A673 (cell line): ENCODE results near the gene UGT1A1. TPM values are rescaled to one million over a fixed set of nuclear protein-coding genes. Genes with fewer than 3 reads are reported as not detected.
A peak's percentile ranks its signal among the peaks of the same experiment; 100 is the strongest.

ENCODE experiments used
- BruUV-seq: library from RNA; stranded (reverse); fragments of 400-500 nt; replicated peaks from 2 replicates; lab custom pipeline; 2021; lab: Mats Ljungman, UMichigan
- CTCF ChIA-PET: fragments of 300-600 bp; sonication (Branson Sonifier 250); formaldehyde crosslinking; loops from one replicate; lab custom pipeline; 2022; ENCODE audit warnings: antibody characterized with exemption; lab: Charles Lee
- POLR2A ChIA-PET: fragments of 300-600 bp; sonication (Branson Sonifier 250); formaldehyde crosslinking; loops from one replicate; lab custom pipeline; 2022; ENCODE audit warnings: antibody characterized with exemption; ENCODE audit not compliant: low non-redundant PET; lab: Charles Lee
- DNase-seq: peaks from one replicate; pipeline ENCODE4 v3.0.0-alpha.2; 2015; ENCODE audit warnings: low spot score
- H3K27ac ChIP-seq: fragments of 200-600 bp; sonication (generic); 2 replicates; pipeline ENCODE4 v1.5.1; 2016; ENCODE audit warnings: mixed run types, low read depth, mild to moderate bottlenecking, mixed read lengths, antibody characterized with exemption, low read length; ENCODE audit not compliant: poor library complexity, severe bottlenecking
- H3K27me3 ChIP-seq: fragments of 200-600 bp; sonication (generic); replicated peaks from 2 replicates; pipeline ENCODE4 v1.6.1; 2017; ENCODE audit warnings: mixed run types, low read depth, mild to moderate bottlenecking, mixed read lengths, antibody characterized with exemption, low read length; ENCODE audit not compliant: insufficient read depth, poor library complexity
- H3K36me3 ChIP-seq: fragments of 200-600 bp; sonication (generic); 2 replicates; pipeline ENCODE4 v1.6.1; 2016; ENCODE audit warnings: mixed run types, mild to moderate bottlenecking, mixed read lengths, antibody characterized with exemption, low read length; ENCODE audit not compliant: insufficient read depth, poor library complexity, severe bottlenecking
- H3K4me1 ChIP-seq: fragments of 200-600 bp; sonication (generic); 2 replicates; pipeline ENCODE4 v1.6.1; 2017; ENCODE audit warnings: mixed run types, mild to moderate bottlenecking, mixed read lengths, antibody characterized with exemption, low read length; ENCODE audit not compliant: insufficient read depth, poor library complexity, severe bottlenecking
- H3K4me3 ChIP-seq: fragments of 200-600 bp; sonication (generic); 2 replicates; pipeline ENCODE4 v1.5.1; 2016; ENCODE audit warnings: low read depth, mixed run types, mild to moderate bottlenecking, mixed read lengths, low read length; ENCODE audit not compliant: poor library complexity, severe bottlenecking
- H3K9me3 ChIP-seq: fragments of 200-600 bp; sonication (generic); 2 replicates; pipeline ENCODE4 v1.6.1; 2016; ENCODE audit warnings: mixed run types, low read depth, mild to moderate bottlenecking, mixed read lengths, antibody characterized with exemption, low read length; ENCODE audit not compliant: poor library complexity, severe bottlenecking
- EZH2 ChIP-seq: fragments of 200-600 bp; sonication (generic); IDR thresholded peaks from 2 replicates; pipeline ENCODE4 v1.6.1; 2017; ENCODE audit warnings: borderline replicate concordance, low read depth, mild to moderate bottlenecking, mixed read lengths, antibody characterized with exemption, low read length; ENCODE audit not compliant: poor library complexity, severe bottlenecking
- intact Hi-C: fragments of 100-400 bp; cut with micrococcal nuclease; formaldehyde crosslinking; loops from one replicate; pipeline ENCODE4 v1.10.0; 2022; ENCODE audit not compliant: unreplicated experiment
- total RNA-seq: library from RNA; stranded (reverse); gene quantifications from 2 replicates; pipeline ENCODE4 v1.2.3, GENCODE V29; 2021
- TF ChIP-seq, protein P1 (sequence below): fragments of 300-800, 200-600 bp; sonication (generic); conservative IDR thresholded peaks from 2 replicates; pipeline ENCODE4 v1.5.1; 2017; ENCODE audit warnings: low read depth, mild to moderate bottlenecking, antibody characterized with exemption, low read length, moderate library complexity, mixed read lengths

The UGT1A1 gene
- total RNA-seq, 1 experiment from 2014 or later, result not detected

GRCh38 chr2:233758849-233759248, 1.2 kb upstream of the UGT1A1 start:
- CTCF ChIA-PET, result no interaction called here
- POLR2A ChIA-PET, result no interaction called here
- no TSS peak for BruUV-seq

GRCh38 chr2:233761040-233761769, 1.1 kb downstream of the UGT1A1 start:
- BruUV-seq, result no TSS peak
- Histone ChIP-seq H3K9me3 (no peaks in the 10 kb centered on the region), H3K27ac (no peak overlapping the region), H3K27me3 (no peaks in the 10 kb centered on the region), H3K4me3 (no peak overlapping the region), H3K4me1 (no peaks in the 10 kb centered on the region), H3K36me3 (no peaks in the 10 kb centered on the region)
- intact Hi-C loops, result no loop called here
- no peak for DNase-seq
- ChIA-PET CTCF (no interaction called here), POLR2A (no interaction called here)
- no peak for TF ChIP-seq EZH2
- TF ChIP-seq, protein P1, sequence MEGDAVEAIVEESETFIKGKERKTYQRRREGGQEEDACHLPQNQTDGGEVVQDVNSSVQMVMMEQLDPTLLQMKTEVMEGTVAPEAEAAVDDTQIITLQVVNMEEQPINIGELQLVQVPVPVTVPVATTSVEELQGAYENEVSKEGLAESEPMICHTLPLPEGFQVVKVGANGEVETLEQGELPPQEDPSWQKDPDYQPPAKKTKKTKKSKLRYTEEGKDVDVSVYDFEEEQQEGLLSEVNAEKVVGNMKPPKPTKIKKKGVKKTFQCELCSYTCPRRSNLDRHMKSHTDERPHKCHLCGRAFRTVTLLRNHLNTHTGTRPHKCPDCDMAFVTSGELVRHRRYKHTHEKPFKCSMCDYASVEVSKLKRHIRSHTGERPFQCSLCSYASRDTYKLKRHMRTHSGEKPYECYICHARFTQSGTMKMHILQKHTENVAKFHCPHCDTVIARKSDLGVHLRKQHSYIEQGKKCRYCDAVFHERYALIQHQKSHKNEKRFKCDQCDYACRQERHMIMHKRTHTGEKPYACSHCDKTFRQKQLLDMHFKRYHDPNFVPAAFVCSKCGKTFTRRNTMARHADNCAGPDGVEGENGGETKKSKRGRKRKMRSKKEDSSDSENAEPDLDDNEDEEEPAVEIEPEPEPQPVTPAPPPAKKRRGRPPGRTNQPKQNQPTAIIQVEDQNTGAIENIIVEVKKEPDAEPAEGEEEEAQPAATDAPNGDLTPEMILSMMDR, result no peak

More at GRCh38 chr2:233758849-233759248, 1.2 kb upstream of the UGT1A1 start:
- TF ChIP-seq, protein P1, result no peak
- no peaks in the 10 kb centered on the region for H3K9me3 ChIP-seq
- H3K27ac ChIP-seq, result no peak overlapping the region
- H3K4me3 ChIP-seq, result no peak overlapping the region
- no peaks in the 10 kb centered on the region for H3K4me1 ChIP-seq
- no peak for DNase-seq
- H3K36me3 ChIP-seq, result no peaks in the 10 kb centered on the region
- intact Hi-C loops, result no loop called here
- no peaks in the 10 kb centered on the region for H3K27me3 ChIP-seq

- no TSS peak for BruUV-seq
- Histone ChIP-seq H3K4me1 (no peaks in the 10 kb centered on the region), H3K27me3 (no peaks in the 10 kb centered on the region), H3K9me3 (no peaks in the 10 kb centered on the region), H3K36me3 (no peaks in the 10 kb centered on the region), H3K27ac (no peak overlapping the region), H3K4me3 (no peak overlapping the region)
- intact Hi-C loops, result no loop called here
- TF ChIP-seq, protein P1, result no peak
- POLR2A ChIA-PET, result no interaction called here
- DNase-seq, result peak; percentile 21
- CTCF ChIA-PET, result no interaction called here
These were observed 4.2 kb downstream of the UGT1A1 start for GRCh38 chr2:233764264-233764663.
